Ovary (tissue), 3 donors: ENCODE results near the gene CAPN15.

Experiments used
- CTCF ChIP-seq, 3 donors: fragments of 450-650 bp in 2 of 3; fragments of 200-600 bp in 1 of 3; IDR thresholded peaks; one replicate each; pipeline versions ENCODE4 v1.5.1 to v1.8.0; 2016 to 2022; ENCODE audit warnings: antibody characterized with exemption in 3 of 3, mild to moderate bottlenecking in 1 of 3
- EP300 ChIP-seq: sonication (generic); formaldehyde crosslinking; IDR thresholded peaks from one replicate; pipeline ENCODE4 v1.6.1; 2017; ENCODE audit warnings: antibody characterized with exemption
- POLR2A ChIP-seq: fragments of 450-650 bp; IDR thresholded peaks from one replicate; pipeline ENCODE4 v1.6.1; 2017; ENCODE audit warnings: antibody characterized with exemption, mild to moderate bottlenecking, moderate library complexity
- donor health status: DM: no; HTN: no; CAD: no.

- no peak for TF ChIP-seq CTCF (IDR thresholded peaks at IDR 0.05)
- no peak for TF ChIP-seq POLR2A
- no peak for TF ChIP-seq EP300
Observed at GRCh38 chr16:549544-550263, 22.2 kb downstream of the CAPN15 start.
